Smooth muscle cell (in vitro differentiated cells): ENCODE data around the gene ABLIM3. TPM values are rescaled to one million over a fixed set of nuclear protein-coding genes. Genes with fewer than 3 reads are reported as not detected.

Source experiments
- DNase-seq: peaks from one replicate; lab custom pipeline; 2025; ENCODE audit not compliant: unreplicated experiment; lab: John Stamatoyannopoulos, UW
- H2AFZ ChIP-seq: fragments of 200-600 bp; sonication (generic); 2 replicates; pipeline ENCODE4 v1.6.0; 2016; ENCODE audit warnings: antibody characterized with exemption, low read depth, mild to moderate bottlenecking
- H3F3A ChIP-seq: fragments of 200-600 bp; sonication (generic); 2 replicates; pipeline ENCODE4 v1.6.0; 2017; ENCODE audit warnings: antibody characterized with exemption, low read depth
- H3K27ac ChIP-seq: fragments of 200-600 bp; sonication (generic); 2 replicates; pipeline ENCODE4 v1.5.1; 2016; ENCODE audit warnings: low read depth, mild to moderate bottlenecking
- H3K27me3 ChIP-seq: fragments of 200-600 bp; sonication (generic); 2 replicates; pipeline ENCODE4 v1.6.1; 2016; ENCODE audit warnings: low read depth, mild to moderate bottlenecking
- H3K36me3 ChIP-seq: fragments of 200-600 bp; sonication (generic); 2 replicates; pipeline ENCODE4 v1.5.1; 2016; ENCODE audit warnings: low read depth
- H3K4me1 ChIP-seq: fragments of 200-600 bp; sonication (generic); 2 replicates; pipeline ENCODE4 v1.5.1; 2016; ENCODE audit warnings: low read depth
- H3K4me2 ChIP-seq: fragments of 200-600 bp; sonication (generic); 2 replicates; pipeline ENCODE4 v1.6.0; 2016; ENCODE audit warnings: mild to moderate bottlenecking
- H3K4me3 ChIP-seq: fragments of 200-600 bp; sonication (generic); 2 replicates; pipeline ENCODE4 v1.5.1; 2016; ENCODE audit warnings: mild to moderate bottlenecking
- H3K79me2 ChIP-seq: fragments of 200-600 bp; sonication (generic); 2 replicates; pipeline ENCODE4 v1.6.0; 2016; ENCODE audit warnings: low read depth, mild to moderate bottlenecking
- H3K9ac ChIP-seq: fragments of 200-600 bp; sonication (generic); 2 replicates; pipeline ENCODE4 v1.6.0; 2016; ENCODE audit warnings: low read depth
- H3K9me3 ChIP-seq: fragments of 200-600 bp; sonication (generic); replicated peaks from 2 replicates; pipeline ENCODE4 v1.5.1; 2016; ENCODE audit warnings: low read depth
- H4K20me1 ChIP-seq: fragments of 200-600 bp; sonication (generic); 2 replicates; pipeline ENCODE4 v1.6.0; 2016; ENCODE audit warnings: low read depth
- CTCF ChIP-seq: fragments of 200-600 bp; sonication (generic); IDR thresholded peaks from 2 replicates; pipeline ENCODE4 v1.5.1; 2017; ENCODE audit warnings: borderline replicate concordance, mild to moderate bottlenecking, antibody characterized with exemption; ENCODE audit not compliant: insufficient read depth, poor library complexity, severe bottlenecking
- WGBS: methylation state at CpG from one replicate; pipeline ENCODE4 v1.1.7; 2016; ENCODE audit warnings: low lambda C conversion rate; 5-methylcytosine and 5-hydroxymethylcytosine counted together
- polyA plus RNA-seq: library from polyadenylated mRNA; unstranded; fragments of >200 nt; fragmentation: Nextera tagmentation; extraction: Ambion mirVana; gene quantifications from 2 replicates; pipeline ENCODE4 v1.2.1, GENCODE V29; 2016
- total RNA-seq: library from RNA; depleted of rRNA; stranded (reverse); fragments of >200 nt; gene quantifications from 2 replicates; pipeline ENCODE4 v1.2.3, GENCODE V29; 2014

Gene ABLIM3
- total and polyA plus RNA-seq, 2 experiments from 2014 or later = 2.6 to 6.8 TPM

- Histone ChIP-seq H3K4me3 (no peak overlapping the region), H3K27me3 (peaks cover 35% of the 10 kb centered on the region), H3K9ac (no peak overlapping the region), H2AFZ (no peak overlapping the region), H3F3A (no peaks in the 10 kb centered on the region), H3K36me3 (no peaks in the 10 kb centered on the region), H3K4me2 (no peak overlapping the region), H3K27ac (no peak overlapping the region), H4K20me1 (no peaks in the 10 kb centered on the region), H3K4me1 (no peaks in the 10 kb centered on the region), H3K9me3 (no peaks in the 10 kb centered on the region), H3K79me2 (no peaks in the 10 kb centered on the region)
- no peak for DNase-seq
- WGBS = 67% methylated on average over 6 of the region's 6 CpGs
- TF ChIP-seq CTCF = no peak
Observed at GRCh38 chr5:149229298-149229937, 88.1 kb downstream of the ABLIM3 start.

GRCh38 chr5:149235841-149236240, 94.5 kb downstream of the ABLIM3 start:
- no peak for TF ChIP-seq CTCF
- no peaks in the 10 kb centered on the region for H3K36me3 ChIP-seq

GRCh38 chr5:149237662-149238061, 96.4 kb downstream of the ABLIM3 start:
- no peaks in the 10 kb centered on the region for H3K36me3 ChIP-seq
- H3K9me3 ChIP-seq = no peaks in the 10 kb centered on the region
- H3K27me3 ChIP-seq = peaks cover 75% of the 10 kb centered on the region
- H3K79me2 ChIP-seq = no peaks in the 10 kb centered on the region
- no peaks in the 10 kb centered on the region for H4K20me1 ChIP-seq
- no peaks in the 10 kb centered on the region for H3K4me1 ChIP-seq
- TF ChIP-seq CTCF = no peak
- H3K4me3 ChIP-seq = no peak overlapping the region
- H3K9ac ChIP-seq = no peak overlapping the region
- no peak for DNase-seq
- no peak overlapping the region for H3K4me2 ChIP-seq
- H2AFZ ChIP-seq = no peak overlapping the region
- 51% methylated on average over 4 of the region's 4 CpGs for WGBS
- no peaks in the 10 kb centered on the region for H3F3A ChIP-seq
- no peak overlapping the region for H3K27ac ChIP-seq

More at GRCh38 chr5:149235841-149236240, 94.5 kb downstream of the ABLIM3 start:
- no peak overlapping the region for H3K4me2 ChIP-seq
- H2AFZ ChIP-seq = no peak overlapping the region
- H3F3A ChIP-seq = no peaks in the 10 kb centered on the region
- no peak overlapping the region for H3K9ac ChIP-seq
- H3K27ac ChIP-seq = no peak overlapping the region
- no peaks in the 10 kb centered on the region for H4K20me1 ChIP-seq
- no peaks in the 10 kb centered on the region for H3K9me3 ChIP-seq
- DNase-seq = no peak
- H3K4me3 ChIP-seq = no peak overlapping the region
- no peaks in the 10 kb centered on the region for H3K79me2 ChIP-seq
- H3K4me1 ChIP-seq = no peaks in the 10 kb centered on the region
- peaks cover 81% of the 10 kb centered on the region for H3K27me3 ChIP-seq

- TF ChIP-seq CTCF = no peak
- H3K4me1 ChIP-seq = no peaks in the 10 kb centered on the region
- no peaks in the 10 kb centered on the region for H4K20me1 ChIP-seq
- H3K79me2 ChIP-seq = no peaks in the 10 kb centered on the region
- no peak overlapping the region for H3K27ac ChIP-seq
- H3F3A ChIP-seq = no peaks in the 10 kb centered on the region
- no peaks in the 10 kb centered on the region for H3K36me3 ChIP-seq
- no peaks in the 10 kb centered on the region for H3K9me3 ChIP-seq
- no peak overlapping the region for H2AFZ ChIP-seq
- H3K4me2 ChIP-seq = no peak overlapping the region
- no peak overlapping the region for H3K4me3 ChIP-seq
- DNase-seq = no peak
- H3K9ac ChIP-seq = no peak overlapping the region
- H3K27me3 ChIP-seq = peaks cover 75% of the 10 kb centered on the region
- 40% methylated on average over 2 of the region's 2 CpGs for WGBS
Observed at GRCh38 chr5:149238540-149238939, 97.2 kb downstream of the ABLIM3 start.
